PC-9 (cell line): Measurements from ENCODE around the gene NDRG2. TPM values are rescaled to one million over a fixed set of nuclear protein-coding genes. Genes with fewer than 3 reads are reported as not detected.

Experiments used
- BruUV-seq: library from RNA; stranded (reverse); fragments of 400-500 nt; replicated peaks from 2 replicates; lab custom pipeline; 2021; lab: Mats Ljungman, UMichigan
- CTCF ChIA-PET: fragments of 300-600 bp; sonication (Branson Sonifier 250); formaldehyde crosslinking; loops from one replicate; lab custom pipeline; 2022; ENCODE audit warnings: antibody characterized with exemption; lab: Charles Lee
- POLR2A ChIA-PET: fragments of 300-600 bp; sonication (Branson Sonifier 250); formaldehyde crosslinking; loops from one replicate; lab custom pipeline; 2022; ENCODE audit warnings: antibody characterized with exemption; ENCODE audit not compliant: unreplicated experiment; lab: Charles Lee
- DNase-seq, 2 experiments: peaks; one replicate each; pipeline versions ENCODE4 v3.0.0 to v3.0.0-alpha.2; 2015 to 2022; ENCODE audit warnings: mixed read lengths in 1 of 2
- H2AFZ ChIP-seq: fragments of 200-600 bp; sonication (generic); 2 replicates; pipeline ENCODE4 v1.8.1; 2017; ENCODE audit warnings: antibody characterized with exemption
- H3F3A ChIP-seq: fragments of 200-600 bp; sonication (generic); 2 replicates; pipeline ENCODE4 v1.8.1; 2017; ENCODE audit warnings: antibody characterized with exemption, mild to moderate bottlenecking, low read depth; ENCODE audit not compliant: insufficient read depth
- H3K27ac ChIP-seq: fragments of 200-600 bp; sonication (generic); 2 replicates; pipeline ENCODE4 v1.6.1; 2016; ENCODE audit warnings: mixed run types
- H3K27me3 ChIP-seq: fragments of 200-600 bp; sonication (generic); 2 replicates; pipeline ENCODE4 v1.6.1; 2016; ENCODE audit warnings: low read depth, mixed run types; ENCODE audit not compliant: insufficient read depth
- H3K36me3 ChIP-seq: fragments of 200-600 bp; sonication (generic); 2 replicates; pipeline ENCODE4 v1.6.1; 2016; ENCODE audit warnings: low read depth, mixed run types
- H3K4me1 ChIP-seq: fragments of 200-600 bp; sonication (generic); replicated peaks from 2 replicates; pipeline ENCODE4 v1.6.1; 2016; ENCODE audit warnings: mixed run types; ENCODE audit not compliant: insufficient read depth
- H3K4me2 ChIP-seq: fragments of 200-600 bp; sonication (generic); 2 replicates; pipeline ENCODE4 v1.6.1; 2017; ENCODE audit warnings: mixed run types
- H3K4me3 ChIP-seq: fragments of 200-600 bp; sonication (generic); 2 replicates; pipeline ENCODE4 v1.6.1; 2016; ENCODE audit warnings: mixed run types
- H3K79me2 ChIP-seq: fragments of 200-600 bp; sonication (generic); 2 replicates; pipeline ENCODE4 v1.6.1; 2017; ENCODE audit warnings: low read depth, mixed run types
- H3K9me2 ChIP-seq: fragments of 200-600 bp; sonication (generic); 2 replicates; pipeline ENCODE4 v1.8.1; 2017; ENCODE audit warnings: mild to moderate bottlenecking; ENCODE audit not compliant: insufficient read depth
- H3K9me3 ChIP-seq: fragments of 200-600 bp; sonication (generic); 2 replicates; pipeline ENCODE4 v1.8.1; 2016; ENCODE audit warnings: low read depth; ENCODE audit not compliant: insufficient read depth
- H4K20me1 ChIP-seq: fragments of 200-600 bp; sonication (generic); 2 replicates; pipeline ENCODE4 v1.8.1; 2017; ENCODE audit not compliant: insufficient read depth
- EZH2 ChIP-seq: fragments of 200-600 bp; sonication (generic); IDR thresholded peaks from 2 replicates; pipeline ENCODE4 v1.8.0; 2017; ENCODE audit warnings: antibody characterized with exemption, low read depth
- intact Hi-C: fragments of 100-400 bp; cut with micrococcal nuclease; formaldehyde crosslinking; loops from one replicate; pipeline ENCODE4 v1.10.0; 2022; ENCODE audit not compliant: unreplicated experiment
- total RNA-seq: library from RNA; stranded (reverse); gene quantifications from 2 replicates; pipeline ENCODE4 v1.2.3, GENCODE V29; 2021
- TF ChIP-seq, protein P1 (sequence below): fragments of 200-600 bp; sonication (generic); conservative IDR thresholded peaks from 2 replicates; pipeline ENCODE4 v1.6.1; 2017; ENCODE audit warnings: mixed run types, antibody characterized with exemption, mild to moderate bottlenecking, moderate library complexity

Gene NDRG2
- total RNA-seq, 1 experiment from 2014 or later, result 12.2 TPM

- H3K4me3 ChIP-seq, result no peak within 1 kb of the TSS
- no peak for DNase-seq
- no peaks in the 10 kb centered on the region for H3K36me3 ChIP-seq
- H3K4me2 ChIP-seq, result no peak within 1 kb of the TSS
- no peaks in the 10 kb centered on the region for H4K20me1 ChIP-seq
- no TSS peak for BruUV-seq
- H3K79me2 ChIP-seq, result no peaks in the 10 kb centered on the region
- H3K9me3 ChIP-seq, result no peaks in the 10 kb centered on the region
- no peak within 1 kb of the TSS for H2AFZ ChIP-seq
- no peaks in the 10 kb centered on the region; the same call in 1 of the 2 replicates for H3K27me3 ChIP-seq
- no peaks in the 10 kb centered on the region for H3K4me1 ChIP-seq
- no peaks in the 10 kb centered on the region for H3F3A ChIP-seq
- no peaks in the 10 kb centered on the region for H3K9me2 ChIP-seq
- H3K27ac ChIP-seq, result no peak within 1 kb of the TSS
- ChIA-PET POLR2A (no interaction called here), CTCF (no interaction called here)
- no peak for TF ChIP-seq EZH2
- TF ChIP-seq, protein P1, sequence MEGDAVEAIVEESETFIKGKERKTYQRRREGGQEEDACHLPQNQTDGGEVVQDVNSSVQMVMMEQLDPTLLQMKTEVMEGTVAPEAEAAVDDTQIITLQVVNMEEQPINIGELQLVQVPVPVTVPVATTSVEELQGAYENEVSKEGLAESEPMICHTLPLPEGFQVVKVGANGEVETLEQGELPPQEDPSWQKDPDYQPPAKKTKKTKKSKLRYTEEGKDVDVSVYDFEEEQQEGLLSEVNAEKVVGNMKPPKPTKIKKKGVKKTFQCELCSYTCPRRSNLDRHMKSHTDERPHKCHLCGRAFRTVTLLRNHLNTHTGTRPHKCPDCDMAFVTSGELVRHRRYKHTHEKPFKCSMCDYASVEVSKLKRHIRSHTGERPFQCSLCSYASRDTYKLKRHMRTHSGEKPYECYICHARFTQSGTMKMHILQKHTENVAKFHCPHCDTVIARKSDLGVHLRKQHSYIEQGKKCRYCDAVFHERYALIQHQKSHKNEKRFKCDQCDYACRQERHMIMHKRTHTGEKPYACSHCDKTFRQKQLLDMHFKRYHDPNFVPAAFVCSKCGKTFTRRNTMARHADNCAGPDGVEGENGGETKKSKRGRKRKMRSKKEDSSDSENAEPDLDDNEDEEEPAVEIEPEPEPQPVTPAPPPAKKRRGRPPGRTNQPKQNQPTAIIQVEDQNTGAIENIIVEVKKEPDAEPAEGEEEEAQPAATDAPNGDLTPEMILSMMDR, result no peak
- intact Hi-C loops, result no loop called here
Observed at GRCh38 chr14:21029917-21030316, 5.1 kb upstream of the NDRG2 start, which contains the start of gene TPPP2. Gene TPPP2, plus strand, starts transcription at chr14:21030217. Its CDS starts 365 bp downstream, at chr14:21030582.

DNA sequence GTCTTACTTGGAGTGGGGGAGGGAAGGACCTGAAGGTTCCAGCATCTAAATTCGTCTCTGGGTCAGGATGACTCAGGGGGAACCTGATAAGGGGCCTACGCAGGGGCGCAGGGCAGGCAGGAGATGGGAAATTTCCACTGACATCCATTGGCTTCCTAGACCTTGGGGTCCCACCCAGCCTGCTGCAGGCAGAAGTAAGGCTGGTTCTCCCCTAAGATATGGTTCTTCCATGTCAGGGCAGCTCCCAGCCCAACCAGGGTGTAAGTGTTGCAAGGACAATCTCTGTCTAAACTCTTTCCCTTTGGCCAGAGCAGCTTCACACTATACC, 2.1 kb upstream of the NDRG2 start:
- Histone ChIP-seq H3K4me3 (no peak overlapping the region), H3K79me2 (no peaks in the 10 kb centered on the region), H4K20me1 (no peaks in the 10 kb centered on the region), H3K36me3 (no peaks in the 10 kb centered on the region), H3K4me2 (no peak overlapping the region), H3K27ac (no peak overlapping the region), H2AFZ (no peak overlapping the region), H3K27me3 (no peaks in the 10 kb centered on the region), H3K9me3 (no peaks in the 10 kb centered on the region), H3F3A (no peaks in the 10 kb centered on the region), H3K4me1 (0 out of 2 replicates have a peak, but pooled peaks cover 6% of the 10 kb centered on the region), H3K9me2 (no peaks in the 10 kb centered on the region)
- no peak for DNase-seq
- ChIA-PET CTCF (no interaction called here), POLR2A (no interaction called here)
- no TSS peak for BruUV-seq
- no peak for TF ChIP-seq EZH2
- TF ChIP-seq, protein P1, result no peak
- intact Hi-C loops, result no loop called here

DNA sequence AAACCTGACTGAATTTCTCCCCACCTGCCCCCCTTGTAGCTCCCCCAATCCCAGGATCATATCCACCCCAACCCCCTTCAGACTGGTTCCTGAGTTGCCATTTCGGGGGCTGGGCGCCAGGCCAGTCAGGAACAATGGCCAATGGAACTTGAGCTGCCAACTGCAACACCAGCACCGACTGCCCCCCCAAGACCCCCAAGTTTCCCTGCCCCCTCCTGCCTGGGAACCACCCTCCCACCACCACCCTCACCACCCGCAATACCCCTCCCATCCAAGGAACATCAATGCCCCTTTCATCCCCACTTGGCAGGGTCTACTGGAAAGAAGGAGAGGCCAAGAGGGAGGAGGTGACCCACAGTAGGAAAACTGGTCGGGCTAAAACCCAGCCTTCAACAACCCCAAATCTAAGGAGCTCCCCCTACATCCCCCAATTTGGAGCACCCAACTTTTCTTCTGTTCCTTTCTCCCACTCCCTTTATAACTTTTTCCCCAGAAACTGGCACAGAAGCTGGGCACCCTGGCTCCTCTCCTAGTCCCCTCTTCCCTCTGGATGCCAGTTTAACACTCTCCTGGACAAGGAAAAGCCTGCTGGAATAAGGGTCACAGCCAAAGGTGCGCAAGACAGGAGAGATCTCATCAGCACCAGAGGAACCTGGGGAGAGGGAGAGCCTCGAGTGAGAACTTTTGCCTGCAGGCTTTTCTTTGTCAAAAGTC, 1.6 kb upstream of the NDRG2 start:
- H2AFZ ChIP-seq, result no peak overlapping the region
- H3K4me3 ChIP-seq, result no peak overlapping the region
- ChIA-PET CTCF (no interaction called here), POLR2A (interaction anchor here (0.6 kb wide), 1 partner anchor 79 kb away, joined by 5 read pairs; no protein-coding TSS in a partner anchor)
- no peaks in the 10 kb centered on the region for H3K9me2 ChIP-seq
- H3K79me2 ChIP-seq, result no peaks in the 10 kb centered on the region
- H3K36me3 ChIP-seq, result no peaks in the 10 kb centered on the region
- intact Hi-C loops, result no loop called here
- TF ChIP-seq, protein P1, result no peak
- no peaks in the 10 kb centered on the region for H3K27me3 ChIP-seq
- no peaks in the 10 kb centered on the region for H4K20me1 ChIP-seq
- 0 out of 2 replicates have a peak, but pooled peaks cover 6% of the 10 kb centered on the region for H3K4me1 ChIP-seq
- no peak overlapping the region for H3K27ac ChIP-seq
- no peaks in the 10 kb centered on the region for H3F3A ChIP-seq
- H3K9me3 ChIP-seq, result no peaks in the 10 kb centered on the region
- DNase-seq, result no peak
- BruUV-seq, result no TSS peak
- H3K4me2 ChIP-seq, result no peak overlapping the region
